H1 (cell line): ENCODE results near the gene CNOT6. TPM values are rescaled to one million over a fixed set of nuclear protein-coding genes. Genes with fewer than 3 reads are reported as not detected.

Experiments used
- CTCF ChIA-PET: fragments of 300-600 bp; sonication (Branson Sonifier 250); formaldehyde crosslinking; loops from one replicate; lab custom pipeline; 2021; ENCODE audit not compliant: partially characterized antibody; lab: Charles Lee
- POLR2A ChIA-PET: fragments of 300-600 bp; sonication (Branson Sonifier 250); formaldehyde crosslinking; loops from one replicate; lab custom pipeline; 2021; ENCODE audit warnings: inconsistent platforms; ENCODE audit not compliant: partially characterized antibody; lab: Charles Lee
- DNase-seq, 2 experiments: peaks; one replicate each; pipeline versions ENCODE4 v3.0.0 to v3.0.0-alpha.2; 2010 to 2022; ENCODE audit warnings: low spot score in 2 of 2, low read depth in 1 of 2, mixed read lengths in 1 of 2
- FAIRE-seq: peaks from 2 replicates; lab custom pipeline; 2011; peaks lifted over from hg19 to GRCh38; lab: Jason Lieb, UNC
- H2AFZ ChIP-seq: 2 replicates; pipeline ENCODE4 v1.8.1; 2012; ENCODE audit warnings: low read length, inconsistent platforms
- H2AK5ac ChIP-seq: 2 replicates; pipeline ENCODE4 v1.6.1; 2013; ENCODE audit warnings: low read depth, low read length
- H2BK120ac ChIP-seq: replicated peaks from 2 replicates; pipeline ENCODE3; 2013; ENCODE audit warnings: low read depth, low read length, inconsistent platforms
- H2BK12ac ChIP-seq: 2 replicates; pipeline ENCODE4 v1.6.1; 2013; ENCODE audit warnings: low read depth, low read length
- H2BK15ac ChIP-seq: 2 replicates; pipeline ENCODE4 v1.6.1; 2013; ENCODE audit warnings: low read length
- H2BK20ac ChIP-seq: 2 replicates; pipeline ENCODE4 v1.6.1; 2013; ENCODE audit warnings: low read length
- H2BK5ac ChIP-seq: 2 replicates; pipeline ENCODE4 v1.6.1; 2013; ENCODE audit warnings: low read depth, low read length
- H3K14ac ChIP-seq: 2 replicates; pipeline ENCODE4 v1.6.1; 2013; ENCODE audit warnings: inconsistent platforms; ENCODE audit not compliant: insufficient read length
- H3K18ac ChIP-seq: 2 replicates; pipeline ENCODE4 v1.6.1; 2013; ENCODE audit warnings: low read length; ENCODE audit errors: extremely low read depth
- H3K23ac ChIP-seq: 2 replicates; pipeline ENCODE4 v1.6.1; 2013; ENCODE audit warnings: inconsistent platforms; ENCODE audit not compliant: insufficient read length
- H3K23me2 ChIP-seq: 2 replicates; pipeline ENCODE4 v1.6.1; 2013; ENCODE audit warnings: low read depth, low read length
- H3K27ac ChIP-seq: 2 replicates; pipeline ENCODE4 v1.6.1; 2011; ENCODE audit warnings: low read depth, low read length, inconsistent platforms
- H3K27me3 ChIP-seq, 4 experiments: replicated peaks in 1 of 4; 1 replicate in 1 of 4; 2 replicates in 3 of 4; pipeline versions ENCODE4 v1.6.1 to v1.8.1; 2011 to 2013; ENCODE audit warnings: low read length in 3 of 4, mild to moderate bottlenecking in 3 of 4, inconsistent platforms in 2 of 4, mixed read lengths in 2 of 4, moderate library complexity in 1 of 4; ENCODE audit not compliant: control insufficient read depth in 3 of 4, insufficient read depth in 3 of 4; ENCODE audit errors: extremely low read depth in 1 of 4
- H3K36me3 ChIP-seq, 4 experiments: 2 replicates each; pipeline versions ENCODE4 v1.6.1 to v1.8.1; 2011 to 2013; ENCODE audit warnings: mild to moderate bottlenecking in 4 of 4, low read length in 3 of 4, moderate library complexity in 2 of 4, control low read depth in 1 of 4, inconsistent platforms in 1 of 4; ENCODE audit not compliant: insufficient read depth in 4 of 4, control insufficient read depth in 2 of 4
- H3K4ac ChIP-seq: replicated peaks from 2 replicates; pipeline ENCODE3; 2013; ENCODE audit warnings: low read length, low read depth, mixed read lengths, inconsistent platforms; ENCODE audit not compliant: insufficient read length
- H3K4me1 ChIP-seq, 4 experiments: replicated peaks in 1 of 4; 1 replicate in 1 of 4; 2 replicates in 3 of 4; pipeline versions ENCODE4 v1.6.1 to v1.8.1; 2011 to 2013; ENCODE audit warnings: low read length in 3 of 4, inconsistent platforms in 2 of 4, mixed read lengths in 1 of 4; ENCODE audit not compliant: insufficient read depth in 4 of 4, control insufficient read depth in 3 of 4
- H3K4me2 ChIP-seq, 2 experiments: 2 replicates each; pipeline versions ENCODE4 v1.6.1 to v1.8.1; 2011 to 2013; ENCODE audit warnings: low read depth in 2 of 2, low read length in 2 of 2, control low read depth in 1 of 2, inconsistent platforms in 1 of 2, mild to moderate bottlenecking in 1 of 2; ENCODE audit not compliant: insufficient read depth in 1 of 2
- H3K4me3 ChIP-seq, 4 experiments: fragments of 200-600, 300-600 bp in 1 of 4; sonication (generic), shearing (Covaris generic), sonication (Bioruptor Twin) in 1 of 4; 2 replicates each; pipeline versions ENCODE4 v1.5.1 to v1.8.1; 2011 to 2016; ENCODE audit warnings: low read length in 4 of 4, low read depth in 3 of 4, control low read depth in 2 of 4, inconsistent platforms in 2 of 4, mild to moderate bottlenecking in 2 of 4, mixed read lengths in 1 of 4, moderate library complexity in 1 of 4; ENCODE audit not compliant: insufficient read depth in 2 of 4; ENCODE audit errors: extremely low read depth in 1 of 4
- H3K56ac ChIP-seq: replicated peaks from 2 replicates; pipeline ENCODE3; 2013; ENCODE audit warnings: low read depth, mild to moderate bottlenecking, mixed read lengths, low read length, inconsistent platforms; ENCODE audit not compliant: insufficient read length
- H3K79me1 ChIP-seq: 2 replicates; pipeline ENCODE4 v1.6.1; 2013; ENCODE audit warnings: low read depth, low read length, control low read depth
- H3K79me2 ChIP-seq, 2 experiments: 2 replicates each; pipeline versions ENCODE4 v1.6.1 to v1.8.1; 2012 to 2013; ENCODE audit warnings: low read length in 2 of 2, mild to moderate bottlenecking in 2 of 2, inconsistent platforms in 1 of 2; ENCODE audit not compliant: insufficient read depth in 2 of 2, control insufficient read depth in 1 of 2
- H3K9ac ChIP-seq, 4 experiments: replicated peaks in 1 of 4; 1 replicate in 1 of 4; 2 replicates in 3 of 4; pipeline versions ENCODE4 v1.6.1 to v1.8.1; 2011 to 2013; ENCODE audit warnings: low read depth in 3 of 4, low read length in 3 of 4, control low read depth in 2 of 4, mild to moderate bottlenecking in 2 of 4, moderate library complexity in 2 of 4, inconsistent platforms in 1 of 4; ENCODE audit errors: extremely low read depth in 1 of 4
- H3K9me3 ChIP-seq, 2 experiments: 2 replicates each; pipeline versions ENCODE4 v1.6.1 to v1.8.1; 2012 to 2013; ENCODE audit warnings: mild to moderate bottlenecking in 2 of 2, moderate library complexity in 2 of 2, control low read depth in 1 of 2, inconsistent platforms in 1 of 2, low read depth in 1 of 2, low read length in 1 of 2, mixed read lengths in 1 of 2; ENCODE audit not compliant: insufficient read depth in 2 of 2
- H4K20me1 ChIP-seq, 2 experiments: replicated peaks in 1 of 2; 2 replicates each; pipeline versions ENCODE3 to v1.8.1; 2011 to 2013; ENCODE audit warnings: inconsistent platforms in 2 of 2, low read length in 2 of 2, mild to moderate bottlenecking in 1 of 2; ENCODE audit not compliant: insufficient read depth in 2 of 2, control insufficient read depth in 1 of 2
- H4K5ac ChIP-seq: 2 replicates; pipeline ENCODE4 v1.6.1; 2013; ENCODE audit warnings: low read length, low read depth, mixed read lengths, inconsistent platforms; ENCODE audit not compliant: insufficient read length
- H4K8ac ChIP-seq: 2 replicates; pipeline ENCODE4 v1.8.0; 2013; ENCODE audit warnings: mild to moderate bottlenecking, moderate library complexity, low read length, inconsistent platforms; ENCODE audit not compliant: insufficient read depth; ENCODE audit errors: extremely low read depth
- H4K91ac ChIP-seq: replicated peaks from 2 replicates; pipeline ENCODE3; 2013; ENCODE audit warnings: low read length, mixed read lengths, inconsistent platforms; ENCODE audit not compliant: insufficient read length
- CTBP2 ChIP-seq: IDR thresholded peaks from 2 replicates; pipeline ENCODE4 v1.7.0; 2011; ENCODE audit warnings: borderline replicate concordance, mild to moderate bottlenecking, moderate library complexity, mixed read lengths, low read length; ENCODE audit not compliant: insufficient read depth, insufficient read length
- FOSL1 ChIP-seq: IDR thresholded peaks from 2 replicates; pipeline ENCODE4 v1.6.1; 2011; ENCODE audit warnings: mild to moderate bottlenecking, low read depth, low read length, moderate library complexity; ENCODE audit not compliant: insufficient read depth
- POU5F1 ChIP-seq: IDR thresholded peaks from 2 replicates; pipeline ENCODE4 v1.6.1; 2011; ENCODE audit warnings: low read depth, mild to moderate bottlenecking, low read length, moderate library complexity
- TBP ChIP-seq: IDR thresholded peaks from 2 replicates; pipeline ENCODE4 v1.6.1; 2011; ENCODE audit warnings: low read depth, low read length, improper control_type of control experiment
- TEAD4 ChIP-seq: IDR thresholded peaks from 2 replicates; pipeline ENCODE4 v1.6.1; 2012; ENCODE audit warnings: low read depth, low read length, inconsistent platforms, mixed read lengths
- WGBS, 2 experiments: shearing (Covaris generic) in 1 of 2; methylation state at CpG; one replicate each; pipeline versions ENCODE4 v1.1.6 to v1.1.7; 2013 to 2015; ENCODE audit warnings: low lambda C conversion rate in 2 of 2, mixed read lengths in 2 of 2, inconsistent platforms in 1 of 2, low coverage in 1 of 2, missing lambda C conversion rate in 1 of 2; ENCODE audit not compliant: insufficient replicate concordance in 2 of 2, insufficient coverage in 1 of 2, insufficient read length in 1 of 2; ENCODE audit errors: extremely low coverage in 1 of 2, missing lambda C conversion rate in 1 of 2; 5-methylcytosine and 5-hydroxymethylcytosine counted together
- polyA plus RNA-seq, 7 experiments: library from polyadenylated mRNA; depleted of rRNA in 3 of 7; stranded (reverse) in 5 of 7; unstranded in 2 of 7; fragments of >200 nt in 5 of 7; fragments of 200-250 nt in 2 of 7; gene quantifications; 1 replicate in 5 of 7; 2 replicates in 1 of 7; 4 replicates in 1 of 7; pipeline versions ENCODE4 v1.2.1 to v1.2.3, GENCODE V29; 2011 to 2013; ENCODE audit warnings: missing spikeins in 2 of 7, mixed read lengths in 2 of 7
- total RNA-seq: library from RNA; stranded (reverse); fragmentation: NEBNext Ultra II Directional; extraction: Animal tissue kit (Norgen Biotek cat#: 25700); gene quantifications from 2 replicates; pipeline ENCODE4 v1.2.1, GENCODE V29; 2021

The CNOT6 gene
- total and polyA plus RNA-seq, 2 of the 8 experiments (the other 6 are each of a cell fraction or from before 2014, with no cell fraction given), result 10.7 to 45.4 TPM

GRCh38 chr5:180626661-180627385 lies 132.6 kb downstream of the CNOT6 start:
- Histone ChIP-seq H2BK15ac (no peak overlapping the region), H2BK20ac (no peak overlapping the region), H3K14ac (no peak overlapping the region), H3K36me3 (no peaks in the 10 kb centered on the region), H3K27ac (no peak overlapping the region), H3K4me1 (peaks cover 0 to 3% (median under 1%) of the 10 kb centered on the region in 4 experiments; a peak in 5 of 7 replicates), H3K4ac (no peak overlapping the region), H4K20me1 (peaks cover 0 to 2% of the 10 kb centered on the region in 2 experiments), H4K5ac (no peak overlapping the region), H3K4me2 (no peak overlapping the region), H3K23ac (no peak overlapping the region), H4K8ac (no peak overlapping the region), H2BK5ac (no peak overlapping the region), H2AFZ (no peak overlapping the region), H2BK120ac (no peak overlapping the region), H3K79me2 (no peaks in the 10 kb centered on the region), H3K9ac (no peak overlapping the region), H3K4me3 (no peak overlapping the region), H3K56ac (no peak overlapping the region), H3K23me2 (no peaks in the 10 kb centered on the region), H3K27me3 (no peaks in the 10 kb centered on the region; a peak in 1 of 7 replicates), H2BK12ac (no peak overlapping the region), H3K79me1 (no peaks in the 10 kb centered on the region), H3K9me3 (no peaks in the 10 kb centered on the region), H2AK5ac (no peak overlapping the region), H3K18ac (no peak overlapping the region), H4K91ac (no peak overlapping the region)
- WGBS, 2 experiments, result 85% methylated on average over 15 of the region's 15 CpGs; no CpG with 5 or more reads in 1 of the 2 experiments
- POLR2A ChIA-PET, result no interaction called here
- FAIRE-seq (no peak), DNase-seq (no peak)
- CTCF ChIA-PET, result interaction anchor here (0.9 kb wide), 1 partner anchor 16 kb away, joined by 3 read pairs; no protein-coding TSS in a partner anchor
- TF ChIP-seq TEAD4, result no peak
- no peak for TF ChIP-seq FOSL1
- TF ChIP-seq POU5F1, result no peak
- no peak for TF ChIP-seq TBP
- TF ChIP-seq CTBP2, result no peak
